DMS 273 (cell line): ENCODE results near the gene RPS25.
"Not testable (repeated sequence)": the region's sequence is repeated elsewhere in the genome, so short reads cannot be mapped to it uniquely, and the experiment has no call there.

Experiments
- DNase-seq: peaks from one replicate; lab custom pipeline; 2025; ENCODE audit not compliant: unreplicated experiment; lab: John Stamatoyannopoulos, UW

The RPS25 gene

GRCh38 chr11:119039471-119039870 is 21.3 kb upstream of the RPS25 start:
- not testable (repeated sequence) for DNase-seq

GRCh38 chr11:119038884-119039283 is 20.7 kb upstream of the RPS25 start:
- DNase-seq = no peak

- DNase-seq = no peak
These were observed 16.7 kb upstream of the RPS25 start for GRCh38 chr11:119034813-119035212.

- DNase-seq = not testable (repeated sequence)
These were observed 15.3 kb upstream of the RPS25 start for GRCh38 chr11:119033421-119033820.

- DNase-seq = no peak
These were observed 13.8 kb upstream of the RPS25 start for GRCh38 chr11:119031912-119032280.

- DNase-seq = peak; percentile 98
These were observed 12.3 kb upstream of the RPS25 start, which contains the start of gene SLC37A4 for GRCh38 chr11:119030329-119031047. TSS of gene SLC37A4 (minus strand) at chr11:119030877.

GRCh38 chr11:119030029-119030328 is 11.8 kb upstream of the RPS25 start:
- DNase-seq = no peak

- DNase-seq = no peak
These were observed 11.3 kb upstream of the RPS25 start for GRCh38 chr11:119029340-119030028.

GRCh38 chr11:119029069-119029339 is 10.9 kb upstream of the RPS25 start:
- no peak for DNase-seq

- DNase-seq = no peak
These were observed 10.4 kb upstream of the RPS25 start for GRCh38 chr11:119028346-119029068.

GRCh38 chr11:119027561-119028345 is 9.6 kb upstream of the RPS25 start:
- no peak for DNase-seq

- DNase-seq = no peak
These were observed 8.8 kb upstream of the RPS25 start for GRCh38 chr11:119026970-119027369.

GRCh38 chr11:119025978-119026766 is 8.0 kb upstream of the RPS25 start:
- DNase-seq = no peak

- no peak for DNase-seq
These were observed 7.4 kb upstream of the RPS25 start for GRCh38 chr11:119025541-119025940.

GRCh38 chr11:119025099-119025473 is 6.9 kb upstream of the RPS25 start:
- no peak for DNase-seq

GRCh38 chr11:119024430-119025098 is 6.4 kb upstream of the RPS25 start:
- no peak for DNase-seq

GRCh38 chr11:119023741-119024140 is 5.6 kb upstream of the RPS25 start:
- no peak for DNase-seq

GRCh38 chr11:119021631-119022030 is 3.5 kb upstream of the RPS25 start:
- DNase-seq = no peak

- DNase-seq = peak; percentile 46
These were observed 1.9 kb upstream of the RPS25 start for GRCh38 chr11:119019996-119020395.

GRCh38 chr11:119017377-119017776 is 766 bp downstream of the RPS25 start:
- not testable (repeated sequence) for DNase-seq
